ENCODE measurements around the gene ZMYM4.

GRCh38 chr1:35470977-35471613, 202.6 kb downstream of the ZMYM4 start:
- TF ChIP-seq EZH2 (IDR thresholded peaks at IDR 0.05; ENCODE audit: borderline replicate concordance, control insufficient read depth, low read depth, low read length) (no peak), CTCF (IDR thresholded peaks at IDR 0.05 in 2 of 3, conservative IDR thresholded peaks at IDR 0.05 in 1 of 3; ENCODE audit: control insufficient read depth in 2 of 3, extremely low read depth in 1 of 3, insufficient read depth in 1 of 3, low read depth in 3 of 3, low read length in 3 of 3) (no peak), TARDBP (IDR thresholded peaks at IDR 0.05; ENCODE audit: borderline replicate concordance) (no peak), SUZ12 (IDR thresholded peaks at IDR 0.05; ENCODE audit: unreplicated experiment) (no peak), POLR2A (IDR thresholded peaks at IDR 0.05; ENCODE audit: low read depth, low read length) (no peak), ZBTB33 (IDR thresholded peaks at IDR 0.05) (no peak)

Data from GM12878 (cell line).